ENCODE data around the gene DCDC1. TPM values are rescaled to one million over a fixed set of nuclear protein-coding genes. Genes with fewer than 3 reads are reported as not detected.

DCDC1 gene
- total RNA-seq, 2 donors from 2014 or later = 2.9 to 3.2 TPM

GRCh38 chr11:30908857-30909256 is 460.7 kb downstream of the DCDC1 start:
- peaks cover 2% of the 10 kb centered on the region for H3K27me3 Mint-ChIP-seq (ENCODE audit: insufficient read depth)
- DNase-seq = no peak
- no peak for TF ChIP-seq CTCF (conservative IDR thresholded peaks at IDR 0.05)
- WGBS, 2 experiments (ENCODE audit: insufficient coverage in 1 of 2, insufficient read length in 1 of 2) = 100% methylated on average over 1 of the region's 1 CpG; no CpG with 5 or more reads in 1 of the 2 experiments
- no peaks in the 10 kb centered on the region for H3K4me1 ChIP-seq (ENCODE audit: control insufficient read depth, insufficient read depth, low read length)
- H3K4me3 ChIP-seq (ENCODE audit: low read length) = no peak overlapping the region
- no peak overlapping the region for H3K27ac Mint-ChIP-seq
- no peaks in the 10 kb centered on the region for H3K9me3 ChIP-seq (ENCODE audit: control insufficient read depth, low read length)
- no peaks in the 10 kb centered on the region for H3K36me3 ChIP-seq (ENCODE audit: control insufficient read depth, insufficient read depth, low read length)
- no peak overlapping the region for H3K27ac ChIP-seq (ENCODE audit: low read depth, low read length)
- H3K4me3 Mint-ChIP-seq = no peak overlapping the region
- no peak overlapping the region for H3K9ac ChIP-seq (ENCODE audit: extremely low read depth, low read length, poor library complexity, severe bottlenecking)
- no peaks in the 10 kb centered on the region for H3K36me3 Mint-ChIP-seq (ENCODE audit: low read depth)
- H3K9me3 Mint-ChIP-seq = no peaks in the 10 kb centered on the region
- H3K27me3 ChIP-seq (ENCODE audit: control insufficient read depth, insufficient read depth, low read length, poor library complexity, severe bottlenecking) = no peaks in the 10 kb centered on the region
- H3K4me1 Mint-ChIP-seq = peaks cover 21% of the 10 kb centered on the region

- no peak overlapping the region for H3K9ac ChIP-seq (ENCODE audit: extremely low read depth, low read length, poor library complexity, severe bottlenecking)
- Mint-ChIP-seq H3K36me3 (ENCODE audit: low read depth) (no peaks in the 10 kb centered on the region), H3K4me1 (peaks cover 21% of the 10 kb centered on the region), H3K9me3 (no peaks in the 10 kb centered on the region), H3K27me3 (ENCODE audit: insufficient read depth) (peaks cover 2% of the 10 kb centered on the region), H3K4me3 (no peak overlapping the region), H3K27ac (no peak overlapping the region)
- 100% methylated on average over 2 of the region's 2 CpGs; no CpG with 5 or more reads in 1 of the 2 experiments for WGBS, 2 experiments (ENCODE audit: insufficient coverage in 1 of 2, insufficient read length in 1 of 2)
- no peaks in the 10 kb centered on the region for H3K27me3 ChIP-seq (ENCODE audit: control insufficient read depth, insufficient read depth, low read length, poor library complexity, severe bottlenecking)
- H3K4me1 ChIP-seq (ENCODE audit: control insufficient read depth, insufficient read depth, low read length) = no peaks in the 10 kb centered on the region
- H3K9me3 ChIP-seq (ENCODE audit: control insufficient read depth, low read length) = no peaks in the 10 kb centered on the region
- DNase-seq = no peak
- H3K4me3 ChIP-seq (ENCODE audit: low read length) = no peak overlapping the region
- TF ChIP-seq CTCF (conservative IDR thresholded peaks at IDR 0.05) = no peak
- no peak overlapping the region for H3K27ac ChIP-seq (ENCODE audit: low read depth, low read length)
- no peaks in the 10 kb centered on the region for H3K36me3 ChIP-seq (ENCODE audit: control insufficient read depth, insufficient read depth, low read length)
Observed at GRCh38 chr11:30908272-30908671, 461.3 kb downstream of the DCDC1 start.

GRCh38 chr11:30902929-30903328 is 466.6 kb downstream of the DCDC1 start:
- Mint-ChIP-seq H3K4me1 (peaks cover 9% of the 10 kb centered on the region), H3K4me3 (no peak overlapping the region), H3K27ac (no peak overlapping the region), H3K27me3 (ENCODE audit: insufficient read depth) (peaks cover 2% of the 10 kb centered on the region), H3K36me3 (ENCODE audit: low read depth) (no peaks in the 10 kb centered on the region), H3K9me3 (no peaks in the 10 kb centered on the region)
- DNase-seq = no peak
- TF ChIP-seq CTCF (conservative IDR thresholded peaks at IDR 0.05) = no peak
- Histone ChIP-seq H3K9me3 (ENCODE audit: control insufficient read depth, low read length) (no peaks in the 10 kb centered on the region), H3K36me3 (ENCODE audit: control insufficient read depth, insufficient read depth, low read length) (no peaks in the 10 kb centered on the region), H3K4me3 (ENCODE audit: low read length) (no peak overlapping the region), H3K27me3 (ENCODE audit: control insufficient read depth, insufficient read depth, low read length, poor library complexity, severe bottlenecking) (no peaks in the 10 kb centered on the region), H3K4me1 (ENCODE audit: control insufficient read depth, insufficient read depth, low read length) (no peaks in the 10 kb centered on the region), H3K9ac (ENCODE audit: extremely low read depth, low read length, poor library complexity, severe bottlenecking) (no peak overlapping the region), H3K27ac (ENCODE audit: low read depth, low read length) (no peak overlapping the region)

Measured in endodermal cell (in vitro differentiated cells).